GM23338 (cell line): Measurements from ENCODE around the gene ZNF337.

Experiments
- CTCF ChIP-seq, 2 experiments: fragments of 200-600 bp in 1 of 2; sonication (generic) in 1 of 2; conservative IDR thresholded peaks; 2 replicates each; pipeline versions ENCODE4 v1.5.1 to v1.6.1; 2016 to 2017; ENCODE audit warnings: antibody characterized with exemption in 2 of 2, low read depth in 2 of 2, mild to moderate bottlenecking in 2 of 2, moderate library complexity in 1 of 2
- EZH2 ChIP-seq: fragments of 200-600 bp; sonication (generic); IDR thresholded peaks from one replicate; pipeline ENCODE4 v1.8.0; 2017; ENCODE audit warnings: antibody characterized with exemption, mild to moderate bottlenecking, low read depth; ENCODE audit not compliant: unreplicated experiment
- EZH2phosphoT487 ChIP-seq: fragments of 200-600 bp; sonication (generic); IDR thresholded peaks from one replicate; pipeline ENCODE4 v1.8.1; 2018; ENCODE audit warnings: antibody characterized with exemption; ENCODE audit not compliant: unreplicated experiment
- POLR2AphosphoS5 ChIP-seq: IDR thresholded peaks from 2 replicates; pipeline ENCODE4 v1.6.1; 2016; ENCODE audit warnings: antibody characterized with exemption, low read depth
- REST ChIP-seq: IDR thresholded peaks from one replicate; pipeline ENCODE4 v1.6.1; 2018; ENCODE audit warnings: antibody characterized with exemption; ENCODE audit not compliant: unreplicated experiment

- TF ChIP-seq REST (no peak), CTCF (conservative IDR thresholded peaks at IDR 0.05; ENCODE audit: low read depth in 2 of 2) (no peak), POLR2AphosphoS5 (no peak), EZH2 (no peak), EZH2phosphoT487 (no peak)
Measured at GRCh38 chr20:25668446-25668845, 28.2 kb downstream of the ZNF337 start.
